GM12878 (cell line): ENCODE results near the gene MAP3K5. TPM values are rescaled to one million over a fixed set of nuclear protein-coding genes. Genes with fewer than 3 reads are reported as not detected.
A peak's percentile ranks its signal among the peaks of the same experiment; 100 is the strongest.

ENCODE experiments used
- ATAC-seq: fragments of 200-7000 bp; cut with Tn5 transposase; 3 replicates; pipeline ENCODE4 v1.9.1; 2020; ENCODE audit warnings: mild to moderate bottlenecking, moderate library complexity
- BruUV-seq: library from RNA; stranded (reverse); fragments of 400-500 nt; replicated peaks from 2 replicates; lab custom pipeline; 2021; lab: Mats Ljungman, UMichigan
- CTCF ChIA-PET: fragments of 300-600 bp; sonication (Branson Sonifier 250); formaldehyde crosslinking; extraction: SDS; loops from one replicate; lab custom pipeline; 2021; ENCODE audit warnings: inconsistent platforms; lab: Yijun Ruan, JAX
- POLR2A ChIA-PET: fragments of 350-600 bp; formaldehyde crosslinking; extraction: SDS; loops from one replicate; lab custom pipeline; 2021; ENCODE audit warnings: inconsistent platforms; lab: Charles Lee
- RAD21 ChIA-PET: fragments of 300-600 bp; sonication (Branson Sonifier 250); formaldehyde crosslinking; loops from one replicate; lab custom pipeline; 2023; ENCODE audit warnings: antibody characterized with exemption; ENCODE audit not compliant: unreplicated experiment; lab: Charles Lee
- SMC1A ChIA-PET: fragments of 300-600 bp; sonication (Branson Sonifier 250); formaldehyde crosslinking; loops from one replicate; lab custom pipeline; 2023; ENCODE audit not compliant: unreplicated experiment, uncharacterized antibody; lab: Charles Lee
- DNase-seq: peaks from one replicate; pipeline ENCODE4 v3.0.0-alpha.2; 2011; ENCODE audit warnings: low read depth, low spot score
- FAIRE-seq: peaks from 3 replicates; lab custom pipeline; 2011; peaks lifted over from hg19 to GRCh38; lab: Jason Lieb, UNC
- H2AFZ ChIP-seq: 2 replicates; pipeline ENCODE4 v1.6.0; 2011; ENCODE audit warnings: low read depth, low read length, control low read depth; ENCODE audit not compliant: control insufficient read depth
- H3K27ac ChIP-seq: 2 replicates; pipeline ENCODE4 v1.5.1; 2011; ENCODE audit warnings: control low read depth; ENCODE audit not compliant: control insufficient read depth, insufficient read depth
- H3K27me3 ChIP-seq, 2 experiments: replicated peaks in 1 of 2; 2 replicates each; pipeline versions ENCODE4 v1.6.0 to v1.6.1; 2011; ENCODE audit warnings: low read length in 1 of 2; ENCODE audit not compliant: control insufficient read depth in 2 of 2, insufficient read depth in 2 of 2
- H3K36me3 ChIP-seq, 2 experiments: 2 replicates each; pipeline ENCODE4 v1.5.1; 2011; ENCODE audit warnings: low read length in 1 of 2; ENCODE audit not compliant: control insufficient read depth in 2 of 2, insufficient read depth in 2 of 2
- H3K4me1 ChIP-seq: 2 replicates; pipeline ENCODE4 v1.6.1; 2011; ENCODE audit warnings: mild to moderate bottlenecking, low read length, moderate library complexity, mixed read lengths; ENCODE audit not compliant: control insufficient read depth, insufficient read depth
- H3K4me2 ChIP-seq: 2 replicates; pipeline ENCODE4 v1.6.0; 2011; ENCODE audit warnings: control low read depth; ENCODE audit not compliant: control insufficient read depth, insufficient read depth
- H3K4me3 ChIP-seq: fragments of 200-600 bp; sonication (generic); 2 replicates; pipeline ENCODE4 v1.5.1; 2016
- H3K79me2 ChIP-seq: 2 replicates; pipeline ENCODE4 v1.6.0; 2011; ENCODE audit warnings: low read length; ENCODE audit not compliant: control insufficient read depth, insufficient read depth
- H3K9ac ChIP-seq: 2 replicates; pipeline ENCODE4 v1.8.0; 2011; ENCODE audit warnings: low read length, control low read depth, mixed read lengths; ENCODE audit not compliant: control insufficient read depth, insufficient read depth
- H3K9me3 ChIP-seq: replicated peaks from 3 replicates; pipeline ENCODE4 v1.5.1; 2011; ENCODE audit warnings: mild to moderate bottlenecking, low read length; ENCODE audit not compliant: control insufficient read depth, insufficient read depth
- H4K20me1 ChIP-seq: 2 replicates; pipeline ENCODE4 v1.6.0; 2011; ENCODE audit not compliant: control insufficient read depth, insufficient read depth
- ATF7 ChIP-seq: fragments of 450-650 bp; IDR thresholded peaks from 2 replicates; pipeline ENCODE4 v1.6.1; 2016; ENCODE audit warnings: low read depth, mild to moderate bottlenecking
- BCL11A ChIP-seq: IDR thresholded peaks from 2 replicates; pipeline ENCODE4 v1.6.1; 2011; ENCODE audit warnings: low read depth, low read length
- FOS ChIP-seq: IDR thresholded peaks from 3 replicates; pipeline ENCODE4 v1.6.1; 2011; ENCODE audit warnings: borderline replicate concordance; ENCODE audit not compliant: insufficient read length; ENCODE audit errors: extremely low read depth
- HDAC6 ChIP-seq: fragments of 200-600 bp; sonication (generic); IDR thresholded peaks from one replicate; pipeline ENCODE4 v1.8.0; 2017; ENCODE audit warnings: antibody characterized with exemption; ENCODE audit not compliant: unreplicated experiment
- IKZF2 ChIP-seq, 2 experiments: fragments of 450-650 bp; IDR thresholded peaks; 2 replicates each; pipeline ENCODE4 v1.6.1; 2017; ENCODE audit warnings: mild to moderate bottlenecking in 2 of 2, moderate library complexity in 2 of 2
- MXI1 ChIP-seq: fragments of 150-350 bp; IDR thresholded peaks from 2 replicates; pipeline ENCODE4 v1.6.1; 2011; ENCODE audit warnings: low read depth, mild to moderate bottlenecking, inconsistent platforms, low read length, improper control_type of control experiment
- NFXL1 ChIP-seq: fragments of 450-650 bp; IDR thresholded peaks from 2 replicates; pipeline ENCODE4 v1.6.1; 2017; ENCODE audit warnings: antibody characterized with exemption, mild to moderate bottlenecking, borderline replicate concordance
- RAD51 ChIP-seq: fragments of 450-650 bp; IDR thresholded peaks from 2 replicates; pipeline ENCODE4 v1.6.1; 2016; ENCODE audit warnings: moderate library complexity, mild to moderate bottlenecking, inconsistent platforms
- RCOR1 ChIP-seq: conservative IDR thresholded peaks from 2 replicates; pipeline ENCODE4 v1.6.1; 2012; ENCODE audit warnings: low read depth, low read length, improper control_type of control experiment
- RELA ChIP-seq: fragments of 450-650 bp; IDR thresholded peaks from 2 replicates; pipeline ENCODE4 v1.8.0; 2014; ENCODE audit warnings: borderline replicate concordance; ENCODE audit not compliant: partially characterized antibody
- SMARCA5 ChIP-seq: fragments of 450-650 bp; IDR thresholded peaks from 2 replicates; pipeline ENCODE4 v1.6.1; 2017; ENCODE audit warnings: mild to moderate bottlenecking
- WGBS: methylation state at CpG from one replicate; pipeline ENCODE4 v1.1.6; 2016; ENCODE audit warnings: low lambda C conversion rate; ENCODE audit not compliant: insufficient replicate concordance, insufficient coverage; ENCODE audit errors: missing lambda C conversion rate; 5-methylcytosine and 5-hydroxymethylcytosine counted together
- in situ Hi-C: fragments of 300-500 bp; cut with MboI; formaldehyde crosslinking; loops from 9 replicates; pipeline ENCODE4 v1.14.3; 2018; ENCODE audit warnings: mixed read lengths
- intact Hi-C: fragments of 100-400 bp; cut with micrococcal nuclease; formaldehyde crosslinking; loops from one replicate; pipeline ENCODE4 v1.14.2; 2022; ENCODE audit not compliant: unreplicated experiment
- polyA plus RNA-seq, 11 experiments: library from polyadenylated mRNA; depleted of rRNA in 4 of 11; unstranded in 6 of 11; stranded (reverse) in 5 of 11; fragments of >200 nt; fragmentation: Nextera tagmentation in 4 of 11; fragmentation: Illumina TruSeq in 1 of 11; extraction: Ambion mirVana in 4 of 11; extraction: Trizol in 1 of 11; gene quantifications; 1 replicate in 1 of 11; 2 replicates in 10 of 11; pipeline versions ENCODE4 v1.2.1 to v1.2.3, GENCODE V29; 2011 to 2016; ENCODE audit warnings: inconsistent platforms in 2 of 11, missing spikeins in 2 of 11, low read depth in 1 of 11
- total RNA-seq, 4 experiments: library from RNA; depleted of rRNA in 3 of 4; stranded (reverse); fragments of >200 nt in 3 of 4; fragmentation: Illumina TruSeq in 1 of 4; extraction: Trizol in 1 of 4; gene quantifications; 2 replicates each; pipeline versions ENCODE4 v1.2.1 to v1.2.3, GENCODE V29; 2013 to 2021
- TF ChIP-seq, protein P1 (sequence below): IDR thresholded peaks from 2 replicates; pipeline ENCODE4 v1.6.1; 2012; ENCODE audit warnings: low read depth, low read length, improper control_type of control experiment
- TF ChIP-seq, protein P2 (sequence below): fragments of 450-650 bp; IDR thresholded peaks from 2 replicates; pipeline ENCODE4 v1.6.1; 2017; ENCODE audit warnings: mild to moderate bottlenecking, moderate library complexity
- TF ChIP-seq, protein P3 (sequence below): IDR thresholded peaks from 2 replicates; pipeline ENCODE4 v1.6.1; 2012; ENCODE audit warnings: low read length, inconsistent platforms
- TF ChIP-seq, protein P4 (sequence below): IDR thresholded peaks from 2 replicates; pipeline ENCODE4 v1.6.1; 2011; ENCODE audit warnings: mild to moderate bottlenecking, low read depth, low read length, moderate library complexity; ENCODE audit not compliant: insufficient replicate concordance

The MAP3K5 gene
- total and polyA plus RNA-seq, 10 of the 15 experiments (the other 5 are each of a cell fraction or from before 2014, with no cell fraction given), result 5.4 to 34.3 (median 26.4) TPM

DNA sequence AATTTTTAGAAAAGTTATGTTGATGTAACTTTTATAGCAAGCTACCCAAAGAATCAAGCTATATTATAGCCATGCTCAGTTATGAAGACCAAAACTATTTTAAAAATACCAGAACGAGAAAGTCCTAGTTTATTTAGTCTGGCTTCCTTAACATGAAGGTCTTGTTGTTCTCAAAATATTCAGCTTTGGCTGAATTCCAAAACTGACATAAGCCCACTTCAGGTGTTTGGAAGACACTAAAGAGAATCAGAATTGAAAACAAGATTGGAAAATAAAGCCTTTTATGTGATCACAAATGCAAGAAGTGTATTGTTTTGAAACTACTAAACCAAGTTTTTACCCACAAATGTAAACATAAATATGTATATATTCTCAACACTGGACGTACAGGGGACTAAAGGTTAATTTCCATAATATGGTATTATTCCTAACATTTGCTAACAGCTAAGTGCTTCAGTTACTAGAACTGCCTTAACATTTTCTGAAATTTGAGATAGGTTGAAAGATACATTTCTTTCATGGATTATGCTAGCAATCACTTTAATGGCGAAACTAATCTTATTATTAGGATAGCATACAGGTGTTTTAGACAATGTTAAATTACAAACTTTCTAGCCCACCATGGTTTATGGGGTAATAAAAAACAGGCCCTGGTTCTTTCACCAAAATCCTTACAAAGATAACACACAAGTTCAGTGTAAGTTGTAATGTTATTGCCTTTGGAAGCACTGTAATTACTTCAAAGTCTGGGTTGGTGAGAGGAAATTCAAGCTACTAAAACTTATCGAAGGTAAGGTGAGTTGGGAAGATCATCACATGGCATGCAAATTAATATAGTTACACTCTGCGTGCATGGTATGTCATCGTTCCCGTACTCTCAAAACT, 1.6 kb downstream of the MAP3K5 start:
- Histone ChIP-seq H3K9ac (peak overlapping the region; percentile 90), H3K79me2 (peaks cover 79% of the 10 kb centered on the region), H4K20me1 (no peaks in the 10 kb centered on the region), H3K27ac (peak overlapping the region; percentile 98), H3K9me3 (no peaks in the 10 kb centered on the region), H3K4me2 (peak overlapping the region; percentile 94), H2AFZ (no peak overlapping the region), H3K36me3 (peaks cover 0 to 5% of the 10 kb centered on the region in 2 experiments; a peak in 1 of 4 replicates), H3K27me3 (no peaks in the 10 kb centered on the region), H3K4me3 (peak overlapping the region; percentile 71), H3K4me1 (peaks cover 12% of the 10 kb centered on the region)
- ChIA-PET CTCF (interaction anchor here (0.6 to 9.8 kb wide), 18 partner anchors 16 to 204 kb away, joined by 3 to 411 read pairs (median 5); no protein-coding TSS in a partner anchor), SMC1A (interaction anchor here (0.6 to 13.3 kb wide), 18 partner anchors 8 to 385 kb away, joined by 3 to 446 read pairs (median 4); no protein-coding TSS in a partner anchor), RAD21 (interaction anchor here (0.7 to 12.6 kb wide), 18 partner anchors 10 to 1668 kb away, joined by 3 to 405 read pairs (median 10); no protein-coding TSS in a partner anchor), POLR2A (interaction anchor here (0.9 to 10.1 kb wide), 11 partner anchors 9 to 197 kb away, joined by 3 to 265 read pairs (median 7); no protein-coding TSS in a partner anchor)
- under 1% methylated on average over 7 of the region's 7 CpGs for WGBS
- intact Hi-C loops (loop anchor here (1.0 to 5.0 kb wide), 3 partner anchors 17 to 198 kb away; no protein-coding TSS in a partner anchor), in situ Hi-C loops (loop anchor here (5.0 to 10.0 kb wide), 2 partner anchors 148 to 506 kb away; partner anchors contain the start of gene BCLAF1)
- FAIRE-seq (no peak), ATAC-seq (no peak), DNase-seq (no peak)
- TSS peak; percentile 46 for BruUV-seq
- TF ChIP-seq FOS, result no peak
- TF ChIP-seq, protein P1, sequence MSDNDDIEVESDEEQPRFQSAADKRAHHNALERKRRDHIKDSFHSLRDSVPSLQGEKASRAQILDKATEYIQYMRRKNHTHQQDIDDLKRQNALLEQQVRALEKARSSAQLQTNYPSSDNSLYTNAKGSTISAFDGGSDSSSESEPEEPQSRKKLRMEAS, result no peak
- 0 out of 2 replicates have a peak, but pooled peaks have one; percentile 63 for TF ChIP-seq MXI1
- TF ChIP-seq, protein P2, sequence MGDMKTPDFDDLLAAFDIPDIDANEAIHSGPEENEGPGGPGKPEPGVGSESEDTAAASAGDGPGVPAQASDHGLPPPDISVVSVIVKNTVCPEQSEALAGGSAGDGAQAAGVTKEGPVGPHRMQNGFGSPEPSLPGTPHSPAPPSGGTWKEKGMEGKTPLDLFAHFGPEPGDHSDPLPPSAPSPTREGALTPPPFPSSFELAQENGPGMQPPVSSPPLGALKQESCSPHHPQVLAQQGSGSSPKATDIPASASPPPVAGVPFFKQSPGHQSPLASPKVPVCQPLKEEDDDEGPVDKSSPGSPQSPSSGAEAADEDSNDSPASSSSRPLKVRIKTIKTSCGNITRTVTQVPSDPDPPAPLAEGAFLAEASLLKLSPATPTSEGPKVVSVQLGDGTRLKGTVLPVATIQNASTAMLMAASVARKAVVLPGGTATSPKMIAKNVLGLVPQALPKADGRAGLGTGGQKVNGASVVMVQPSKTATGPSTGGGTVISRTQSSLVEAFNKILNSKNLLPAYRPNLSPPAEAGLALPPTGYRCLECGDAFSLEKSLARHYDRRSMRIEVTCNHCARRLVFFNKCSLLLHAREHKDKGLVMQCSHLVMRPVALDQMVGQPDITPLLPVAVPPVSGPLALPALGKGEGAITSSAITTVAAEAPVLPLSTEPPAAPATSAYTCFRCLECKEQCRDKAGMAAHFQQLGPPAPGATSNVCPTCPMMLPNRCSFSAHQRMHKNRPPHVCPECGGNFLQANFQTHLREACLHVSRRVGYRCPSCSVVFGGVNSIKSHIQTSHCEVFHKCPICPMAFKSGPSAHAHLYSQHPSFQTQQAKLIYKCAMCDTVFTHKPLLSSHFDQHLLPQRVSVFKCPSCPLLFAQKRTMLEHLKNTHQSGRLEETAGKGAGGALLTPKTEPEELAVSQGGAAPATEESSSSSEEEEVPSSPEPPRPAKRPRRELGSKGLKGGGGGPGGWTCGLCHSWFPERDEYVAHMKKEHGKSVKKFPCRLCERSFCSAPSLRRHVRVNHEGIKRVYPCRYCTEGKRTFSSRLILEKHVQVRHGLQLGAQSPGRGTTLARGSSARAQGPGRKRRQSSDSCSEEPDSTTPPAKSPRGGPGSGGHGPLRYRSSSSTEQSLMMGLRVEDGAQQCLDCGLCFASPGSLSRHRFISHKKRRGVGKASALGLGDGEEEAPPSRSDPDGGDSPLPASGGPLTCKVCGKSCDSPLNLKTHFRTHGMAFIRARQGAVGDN, result 0 out of 2 replicates have a peak, but pooled peaks have one; percentile 50
- TF ChIP-seq BCL11A, result 0 out of 2 replicates have a peak, but pooled peaks have one; percentile 30
- peak; percentile 8 for TF ChIP-seq RELA
- 0 out of 2 replicates have a peak, but pooled peaks have one; percentile 5 for TF ChIP-seq SMARCA5
- no peak for TF ChIP-seq RCOR1
- TF ChIP-seq, protein P3, sequence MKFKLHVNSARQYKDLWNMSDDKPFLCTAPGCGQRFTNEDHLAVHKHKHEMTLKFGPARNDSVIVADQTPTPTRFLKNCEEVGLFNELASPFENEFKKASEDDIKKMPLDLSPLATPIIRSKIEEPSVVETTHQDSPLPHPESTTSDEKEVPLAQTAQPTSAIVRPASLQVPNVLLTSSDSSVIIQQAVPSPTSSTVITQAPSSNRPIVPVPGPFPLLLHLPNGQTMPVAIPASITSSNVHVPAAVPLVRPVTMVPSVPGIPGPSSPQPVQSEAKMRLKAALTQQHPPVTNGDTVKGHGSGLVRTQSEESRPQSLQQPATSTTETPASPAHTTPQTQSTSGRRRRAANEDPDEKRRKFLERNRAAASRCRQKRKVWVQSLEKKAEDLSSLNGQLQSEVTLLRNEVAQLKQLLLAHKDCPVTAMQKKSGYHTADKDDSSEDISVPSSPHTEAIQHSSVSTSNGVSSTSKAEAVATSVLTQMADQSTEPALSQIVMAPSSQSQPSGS, result peak; percentile 76; the same call in 1 of the 2 replicates
- peak; percentile 56 for TF ChIP-seq RAD51
- no peak for TF ChIP-seq HDAC6
- peak; percentile 90 for TF ChIP-seq ATF7
- TF ChIP-seq NFXL1, result no peak
- no peak for TF ChIP-seq IKZF2 (IDR thresholded peaks at IDR 0.05)
- TF ChIP-seq, protein P4, sequence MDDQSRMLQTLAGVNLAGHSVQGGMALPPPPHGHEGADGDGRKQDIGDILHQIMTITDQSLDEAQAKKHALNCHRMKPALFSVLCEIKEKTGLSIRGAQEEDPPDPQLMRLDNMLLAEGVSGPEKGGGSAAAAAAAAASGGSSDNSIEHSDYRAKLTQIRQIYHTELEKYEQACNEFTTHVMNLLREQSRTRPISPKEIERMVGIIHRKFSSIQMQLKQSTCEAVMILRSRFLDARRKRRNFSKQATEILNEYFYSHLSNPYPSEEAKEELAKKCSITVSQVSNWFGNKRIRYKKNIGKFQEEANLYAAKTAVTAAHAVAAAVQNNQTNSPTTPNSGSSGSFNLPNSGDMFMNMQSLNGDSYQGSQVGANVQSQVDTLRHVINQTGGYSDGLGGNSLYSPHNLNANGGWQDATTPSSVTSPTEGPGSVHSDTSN, result no peak
